Measurements from ENCODE around the gene GPS1.

Gene GPS1

GRCh38 chr17:82015311-82015971 lies 36.3 kb upstream of the GPS1 start:
- no peak for DNase-seq

GRCh38 chr17:82016061-82016874 lies 35.4 kb upstream of the GPS1 start:
- DNase-seq: no peak

- no peak for DNase-seq
Measured at GRCh38 chr17:82016875-82017459, 34.7 kb upstream of the GPS1 start.

- DNase-seq: no peak
Measured at GRCh38 chr17:82017612-82018151, 34.0 kb upstream of the GPS1 start.

- DNase-seq: no peak
Measured at GRCh38 chr17:82018152-82018988, 33.3 kb upstream of the GPS1 start.

- DNase-seq: no peak
Measured at GRCh38 chr17:82018989-82019689, 32.6 kb upstream of the GPS1 start.

GRCh38 chr17:82019690-82020571 lies 31.8 kb upstream of the GPS1 start:
- DNase-seq: peak; percentile 73

GRCh38 chr17:82020572-82021106 lies 31.1 kb upstream of the GPS1 start:
- DNase-seq: no peak

- no peak for DNase-seq
Measured at GRCh38 chr17:82021107-82021899, 30.4 kb upstream of the GPS1 start.

- no peak for DNase-seq
Measured at GRCh38 chr17:82021900-82022309, 29.8 kb upstream of the GPS1 start.

GRCh38 chr17:82022310-82022980 lies 29.3 kb upstream of the GPS1 start, which contains the start of gene CENPX:
Gene CENPX, minus strand, starts transcription at chr17:82022878. Its CDS starts 17 bp downstream, at chr17:82022861.
- DNase-seq: no peak

GRCh38 chr17:82022981-82023446 lies 28.7 kb upstream of the GPS1 start, which contains the start of gene LRRC45:
Gene LRRC45, plus strand, starts transcription at chr17:82023305. Its CDS starts 339 bp downstream, at chr17:82023644.
- DNase-seq: peak; percentile 100

GRCh38 chr17:82023447-82024241 lies 28.1 kb upstream of the GPS1 start:
- DNase-seq: no peak

GRCh38 chr17:82024859-82025258 lies 26.8 kb upstream of the GPS1 start:
- DNase-seq: no peak

- no peak for DNase-seq
Measured at GRCh38 chr17:82025401-82026107, 26.1 kb upstream of the GPS1 start.

GRCh38 chr17:82028246-82028645 lies 23.5 kb upstream of the GPS1 start:
- DNase-seq: no peak

GRCh38 chr17:82028966-82029365 lies 22.7 kb upstream of the GPS1 start:
- DNase-seq: no peak
